Heart left ventricle (tissue), 16 donors: ENCODE measurements around the gene PARS2. TPM values are rescaled to one million over a fixed set of nuclear protein-coding genes. Genes with fewer than 3 reads are reported as not detected.

Source experiments
- ATAC-seq, 4 donors: fragments of 200-7000 bp; cut with Tn5 transposase; one replicate each; pipeline ENCODE4 v1.9.1; 2020 to 2022; ENCODE audit warnings: moderate library complexity in 4 of 4, mild to moderate bottlenecking in 3 of 4, moderate number of reproducible peaks in 1 of 4
- DNase-seq, 5 donors: peaks; one replicate each; pipeline ENCODE4 v3.0.0-alpha.2; 2020
- H3K27ac ChIP-seq, 12 donors: fragments of 200-600 bp; sonication (generic) in 4 of 12; one replicate each; pipeline versions ENCODE4 v1.5.0 to v1.8.0; 2016 to 2022; ENCODE audit warnings: mild to moderate bottlenecking in 2 of 12
- H3K27me3 ChIP-seq, 9 donors: fragments of 200-600 bp; sonication (generic) in 2 of 9; one replicate each; pipeline versions ENCODE4 v1.5.1 to v1.8.0; 2016 to 2022; ENCODE audit warnings: mild to moderate bottlenecking in 3 of 9
- H3K36me3 ChIP-seq, 9 donors: fragments of 200-600 bp; sonication (generic) in 2 of 9; one replicate each; pipeline versions ENCODE4 v1.5.0 to v1.8.0; 2018 to 2022; ENCODE audit warnings: mild to moderate bottlenecking in 2 of 9
- H3K4me1 ChIP-seq, 12 donors: fragments of 200-600 bp; sonication (generic) in 4 of 12; one replicate each; pipeline versions ENCODE4 v1.5.0 to v1.8.0; 2016 to 2022; ENCODE audit warnings: mild to moderate bottlenecking in 3 of 12
- H3K4me3 ChIP-seq, 12 donors: fragments of 200-600 bp; sonication (generic) in 4 of 12; one replicate each; pipeline versions ENCODE4 v1.5.0 to v1.8.0; 2017 to 2022; ENCODE audit warnings: mild to moderate bottlenecking in 9 of 12, moderate library complexity in 4 of 12
- H3K9me3 ChIP-seq, 12 donors: fragments of 200-600 bp; sonication (generic) in 4 of 12; one replicate each; pipeline versions ENCODE4 v1.5.0 to v1.8.0; 2016 to 2022; ENCODE audit warnings: mild to moderate bottlenecking in 1 of 12
- POLR2A ChIP-seq, 2 donors: fragments of 450-650 bp; IDR thresholded peaks; one replicate each; pipeline ENCODE4 v1.6.1; 2017; ENCODE audit warnings: antibody characterized with exemption in 2 of 2, mild to moderate bottlenecking in 2 of 2, moderate library complexity in 2 of 2
- WGBS, 4 donors: extraction: QIAGEN DNeasy Blood & Tissue Kit in 2 of 4; methylation state at CpG; one replicate each; pipeline versions ENCODE4 v1.1.5 to v1.1.7; 2013 to 2018; 5-methylcytosine and 5-hydroxymethylcytosine counted together
- intact Hi-C, 10 donors: fragments of 100-400 bp; cut with DNase I; formaldehyde crosslinking; loops; one replicate each; pipeline versions ENCODE4 v1.11.1 to v1.14.2; 2022
- polyA plus RNA-seq, 2 donors: library from polyadenylated mRNA; stranded (reverse); fragments of 200-250 nt; gene quantifications; one replicate each; pipeline ENCODE4 v1.2.3, GENCODE V29; 2013
- total RNA-seq, 9 donors: library from RNA; depleted of rRNA in 2 of 9; stranded (reverse); fragments of >200 nt in 2 of 9; fragmentation: NEBNext Ultra II Directional in 3 of 9; extraction: Animal tissue kit (Norgen Biotek cat#: 25700) in 3 of 9; gene quantifications; one replicate each; pipeline versions ENCODE4 v1.1.0 to v1.2.4, GENCODE V29; 2016 to 2023
- TF ChIP-seq, protein P1 (sequence below), 12 donors: fragments of 200-600 bp; sonication (generic) in 4 of 12; IDR thresholded peaks; one replicate each; pipeline versions ENCODE4 v1.5.0 to v1.8.0; 2018 to 2022; ENCODE audit warnings: antibody characterized with exemption in 12 of 12, mild to moderate bottlenecking in 5 of 12
- donor health status: ischemic (EF 13 %, LVEDD 7.1; RV severe dilation, severe dysfunction).
- donor health status: healthy with polysubstance abuse.
- donor health status: DM: no; HTN: yes; CAD: no.
- donor health status: DM: no; HTN: no; CAD: no.
- donor health status: ischemic (EF 25% LVEDD 6.9; RV normal size, moderate dysfunction).
- donor health status: ischemic (EF 25% LVEDD 5.7; RV mildly dilated, moderate dysfunction).
- donor health status: healthy.
- donor health status: DM: yes; HTN: yes; CAD: no.
- donor health status: ischemic (EF 35%, LVEDD 5.7; RV mildly dilated, moderate dysfunction).
- donor health status: nonischemic (EF 11% LVEDD 7.7; RV severe dilation, severe dysfunction).
- donor health status: DM: yes; HTN: yes; CAD: no.
- donor health status: PGD.
- donor health status: ischemic (EF 29% LVEDD 5.4; RV normal size, mild dysfunction).
- donor health status: nonischemic (EF 23%, LVEDD 6.1; RV moderate dilation, normal function).

PARS2 gene
- total and polyA plus RNA-seq, 11 donors = 1.7 to 7.7 (median 4.7) TPM

DNA sequence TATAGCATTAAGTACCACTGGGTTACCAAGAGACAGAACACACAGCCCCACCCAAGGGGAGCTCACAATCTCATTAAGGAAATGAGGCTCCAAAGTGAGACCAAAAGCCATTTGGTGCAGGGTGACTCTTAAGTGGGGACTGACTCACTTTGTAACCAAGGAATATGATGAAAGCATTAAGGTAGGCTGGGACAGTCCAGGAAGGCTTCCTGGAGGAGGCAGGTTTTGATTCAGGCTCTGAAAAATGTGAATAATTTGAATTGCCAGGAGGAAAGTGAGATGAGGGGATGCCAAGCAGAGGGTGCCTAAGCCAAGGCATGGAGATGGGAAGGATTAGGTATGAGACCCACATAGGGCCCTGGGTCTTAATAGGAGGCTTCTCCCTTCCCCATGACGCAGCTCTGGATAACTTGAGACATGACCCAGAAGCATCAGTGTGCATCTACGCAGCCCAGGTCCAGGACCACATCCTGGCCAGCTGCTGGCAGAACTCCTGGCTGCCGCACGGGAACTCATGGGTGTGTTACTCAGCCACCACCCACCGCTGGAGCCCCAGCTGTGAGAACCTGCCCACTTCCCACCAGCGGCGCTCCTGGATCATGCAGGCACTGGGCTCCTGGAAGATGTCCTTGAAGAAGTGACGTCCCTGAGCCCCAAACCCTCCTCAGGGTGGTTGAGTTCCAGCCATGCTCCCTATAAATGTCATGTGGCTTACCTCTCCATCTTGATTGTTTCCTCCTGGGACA lies 54.6 kb downstream of the PARS2 start:
- ATAC-seq = no peak
- H3K27me3 ChIP-seq = no peaks in the 10 kb centered on the region
- intact Hi-C loops = no loop called here

DNA sequence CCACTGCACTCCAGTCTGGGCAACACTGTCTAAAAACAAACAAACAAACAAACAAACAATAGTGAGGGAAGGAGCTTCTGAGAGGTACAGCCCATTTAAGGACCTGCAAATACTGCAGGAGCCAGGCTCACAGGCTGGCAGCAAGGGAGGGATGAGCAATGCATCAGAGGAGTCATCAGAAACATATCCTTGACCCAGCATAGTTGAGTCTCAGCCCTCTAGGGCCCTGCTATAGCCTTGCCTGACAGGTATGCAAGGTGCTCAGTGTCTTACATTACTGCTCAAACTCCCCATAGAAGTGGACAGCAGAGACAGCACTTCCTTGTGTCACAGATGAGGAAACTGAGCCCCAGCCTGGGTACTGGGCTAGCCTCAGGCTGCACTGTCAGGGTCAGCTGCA lies 55.9 kb downstream of the PARS2 start:
- intact Hi-C loops = no loop called here
- no peak overlapping the region for H3K27ac ChIP-seq
- no peaks in the 10 kb centered on the region for H3K9me3 ChIP-seq
- ATAC-seq (no peak), DNase-seq (no peak)
- H3K4me3 ChIP-seq = no peak overlapping the region
- H3K27me3 ChIP-seq = no peaks in the 10 kb centered on the region
- peaks cover 0 to 25% (median 0%) of the 10 kb centered on the region in 9 donors for H3K36me3 ChIP-seq
- H3K4me1 ChIP-seq = no peaks in the 10 kb centered on the region
- TF ChIP-seq, protein P1, sequence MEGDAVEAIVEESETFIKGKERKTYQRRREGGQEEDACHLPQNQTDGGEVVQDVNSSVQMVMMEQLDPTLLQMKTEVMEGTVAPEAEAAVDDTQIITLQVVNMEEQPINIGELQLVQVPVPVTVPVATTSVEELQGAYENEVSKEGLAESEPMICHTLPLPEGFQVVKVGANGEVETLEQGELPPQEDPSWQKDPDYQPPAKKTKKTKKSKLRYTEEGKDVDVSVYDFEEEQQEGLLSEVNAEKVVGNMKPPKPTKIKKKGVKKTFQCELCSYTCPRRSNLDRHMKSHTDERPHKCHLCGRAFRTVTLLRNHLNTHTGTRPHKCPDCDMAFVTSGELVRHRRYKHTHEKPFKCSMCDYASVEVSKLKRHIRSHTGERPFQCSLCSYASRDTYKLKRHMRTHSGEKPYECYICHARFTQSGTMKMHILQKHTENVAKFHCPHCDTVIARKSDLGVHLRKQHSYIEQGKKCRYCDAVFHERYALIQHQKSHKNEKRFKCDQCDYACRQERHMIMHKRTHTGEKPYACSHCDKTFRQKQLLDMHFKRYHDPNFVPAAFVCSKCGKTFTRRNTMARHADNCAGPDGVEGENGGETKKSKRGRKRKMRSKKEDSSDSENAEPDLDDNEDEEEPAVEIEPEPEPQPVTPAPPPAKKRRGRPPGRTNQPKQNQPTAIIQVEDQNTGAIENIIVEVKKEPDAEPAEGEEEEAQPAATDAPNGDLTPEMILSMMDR (IDR thresholded peaks at IDR 0.05) = no peak
- TF ChIP-seq POLR2A (IDR thresholded peaks at IDR 0.05) = no peak

More for the DNA sequence above, 54.6 kb downstream of the PARS2 start:
- no peak for DNase-seq
- Histone ChIP-seq H3K4me1 (peaks cover 0 to 1% (median 0%) of the 10 kb centered on the region in 12 donors), H3K4me3 (no peak overlapping the region), H3K9me3 (no peaks in the 10 kb centered on the region), H3K27ac (no peak overlapping the region), H3K36me3 (peaks cover 0 to 20% (median 0%) of the 10 kb centered on the region in 9 donors)
- TF ChIP-seq POLR2A (IDR thresholded peaks at IDR 0.05) = no peak
- TF ChIP-seq, protein P1 (IDR thresholded peaks at IDR 0.05) = no peak
- 70 to 79% (median 77%) methylated on average over 7 to 8 of the region's 8 CpGs for WGBS, 4 donors

Other genes with a start within 250 kb of the PARS2 start
- 10 to 100 TPM; 33.2 to 69.3 (median 55.9) TPM for gene ACOT11, start 216.3 kb downstream of the PARS2 start, total RNA-seq
- gene ACOT11, start 216.3 kb downstream of the PARS2 start, polyA plus RNA-seq = 10 to 100 TPM; 40.8 to 60.8 TPM
- gene FAM151A, start 141.0 kb downstream of the PARS2 start, total RNA-seq = 1 to 10 TPM in 3 of 9 donors, under 1 TPM in 6; 0.19 to 1.9 (median 0.53) TPM
- gene FAM151A, start 141.0 kb downstream of the PARS2 start, polyA plus RNA-seq = 1 to 10 TPM in 1 of 2 donors, under 1 TPM in 1; 0.35 to 1.9 TPM
- gene MROH7, start 122.7 kb downstream of the PARS2 start, total RNA-seq = 10 to 100 TPM in 4 of 9 donors, 1 to 10 TPM in 5; 2.3 to 18.6 (median 9.2) TPM
- 10 to 100 TPM in 1 of 2 donors, 1 to 10 TPM in 1; 2.9 to 12.5 TPM for gene MROH7, start 122.7 kb downstream of the PARS2 start, polyA plus RNA-seq
- 10 to 100 TPM in 8 of 9 donors, 1 to 10 TPM in 1; 9.5 to 24.0 (median 15.2) TPM for gene TTC4, start 48.7 kb downstream of the PARS2 start, total RNA-seq
- gene TTC4, start 48.7 kb downstream of the PARS2 start, polyA plus RNA-seq = 10 to 100 TPM in 1 of 2 donors, 1 to 10 TPM in 1; 9.9 to 24.1 TPM
- 1 to 10 TPM in 1 of 9 donors, under 1 TPM in 6, not detected in 2; 0.12 to 2.5 (median 0.29) TPM for gene TTC22, start 36.8 kb upstream of the PARS2 start, total RNA-seq
- under 1 TPM; 0.06 to 0.19 TPM for gene TTC22, start 36.8 kb upstream of the PARS2 start, polyA plus RNA-seq
- 10 to 100 TPM; 13.8 to 91.4 (median 25.4) TPM for gene DHCR24, start 122.7 kb upstream of the PARS2 start, total RNA-seq
- gene DHCR24, start 122.7 kb upstream of the PARS2 start, polyA plus RNA-seq = 100 to 1,000 TPM in 1 of 2 donors, 1 to 10 TPM in 1; 5.3 to 109 TPM
- 1 to 10 TPM in 1 of 9 donors, under 1 TPM in 1, not detected in 7; 0.48 to 1.2 TPM for gene TMEM61, start 216.1 kb upstream of the PARS2 start, total RNA-seq
- not detected for gene TMEM61, start 216.1 kb upstream of the PARS2 start, polyA plus RNA-seq
- not detected for gene BSND, start 234.4 kb upstream of the PARS2 start, total RNA-seq
- gene BSND, start 234.4 kb upstream of the PARS2 start, polyA plus RNA-seq = not detected